A673 (cell line): ENCODE results near the gene C20orf96.

ENCODE experiments used
- EZH2 ChIP-seq: fragments of 200-600 bp; sonication (generic); IDR thresholded peaks from 2 replicates; pipeline ENCODE4 v1.6.1; 2017; ENCODE audit warnings: borderline replicate concordance, low read depth, mild to moderate bottlenecking, mixed read lengths, antibody characterized with exemption, low read length; ENCODE audit not compliant: poor library complexity, severe bottlenecking
- TF ChIP-seq, protein P1 (sequence below): fragments of 300-800, 200-600 bp; sonication (generic); conservative IDR thresholded peaks from 2 replicates; pipeline ENCODE4 v1.5.1; 2017; ENCODE audit warnings: low read depth, mild to moderate bottlenecking, antibody characterized with exemption, low read length, moderate library complexity, mixed read lengths

DNA sequence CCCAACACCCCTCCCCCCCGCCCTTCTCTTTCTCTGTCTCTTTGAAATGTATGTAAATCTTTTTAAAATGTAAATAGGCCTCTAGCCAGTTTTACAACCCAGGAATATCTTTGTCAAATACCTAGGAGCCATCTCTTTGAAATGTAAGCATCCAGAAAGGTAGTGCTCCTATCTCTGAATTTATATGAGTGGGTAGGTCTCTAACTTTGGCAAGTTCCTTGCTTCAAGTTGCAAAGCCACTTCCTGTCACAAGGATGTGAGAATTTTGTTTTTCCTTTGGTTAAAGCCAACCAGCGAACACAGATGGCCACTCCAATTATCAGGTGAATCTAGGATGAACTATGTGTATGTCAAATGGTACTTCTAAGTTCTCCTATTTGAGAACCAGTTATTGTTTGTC, 39.2 kb downstream of the C20orf96 start:
- TF ChIP-seq, protein P1, sequence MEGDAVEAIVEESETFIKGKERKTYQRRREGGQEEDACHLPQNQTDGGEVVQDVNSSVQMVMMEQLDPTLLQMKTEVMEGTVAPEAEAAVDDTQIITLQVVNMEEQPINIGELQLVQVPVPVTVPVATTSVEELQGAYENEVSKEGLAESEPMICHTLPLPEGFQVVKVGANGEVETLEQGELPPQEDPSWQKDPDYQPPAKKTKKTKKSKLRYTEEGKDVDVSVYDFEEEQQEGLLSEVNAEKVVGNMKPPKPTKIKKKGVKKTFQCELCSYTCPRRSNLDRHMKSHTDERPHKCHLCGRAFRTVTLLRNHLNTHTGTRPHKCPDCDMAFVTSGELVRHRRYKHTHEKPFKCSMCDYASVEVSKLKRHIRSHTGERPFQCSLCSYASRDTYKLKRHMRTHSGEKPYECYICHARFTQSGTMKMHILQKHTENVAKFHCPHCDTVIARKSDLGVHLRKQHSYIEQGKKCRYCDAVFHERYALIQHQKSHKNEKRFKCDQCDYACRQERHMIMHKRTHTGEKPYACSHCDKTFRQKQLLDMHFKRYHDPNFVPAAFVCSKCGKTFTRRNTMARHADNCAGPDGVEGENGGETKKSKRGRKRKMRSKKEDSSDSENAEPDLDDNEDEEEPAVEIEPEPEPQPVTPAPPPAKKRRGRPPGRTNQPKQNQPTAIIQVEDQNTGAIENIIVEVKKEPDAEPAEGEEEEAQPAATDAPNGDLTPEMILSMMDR: no peak
- TF ChIP-seq EZH2: no peak
